ENCODE results near the gene HSPB8.

Gene HSPB8

GRCh38 chr12:119178544-119179334 lies at the start of gene HSPB8:
TSS of gene HSPB8 (plus strand) at chr12:119178931. CDS start at chr12:119179313, 382 bp downstream.
- DNase-seq (ENCODE audit: low read depth), result no peak

GRCh38 chr12:119129827-119130434 lies 48.8 kb upstream of the HSPB8 start:
- no peak for DNase-seq (ENCODE audit: low read depth)

GRCh38 chr12:119130523-119130922 lies 48.2 kb upstream of the HSPB8 start:
- DNase-seq (ENCODE audit: low read depth), result no peak

- no peak for DNase-seq (ENCODE audit: low read depth)
Measured at GRCh38 chr12:119134284-119135072, 44.3 kb upstream of the HSPB8 start.

GRCh38 chr12:119136811-119137410 lies 41.8 kb upstream of the HSPB8 start:
- no peak for DNase-seq (ENCODE audit: low read depth)

GRCh38 chr12:119139448-119139847 lies 39.3 kb upstream of the HSPB8 start:
- DNase-seq (ENCODE audit: low read depth), result no peak

- DNase-seq (ENCODE audit: low read depth), result no peak
Measured at GRCh38 chr12:119145367-119145766, 33.4 kb upstream of the HSPB8 start.

GRCh38 chr12:119147847-119148448 lies 30.8 kb upstream of the HSPB8 start:
- DNase-seq (ENCODE audit: low read depth), result no peak

- no peak for DNase-seq (ENCODE audit: low read depth)
Measured at GRCh38 chr12:119149270-119149669, 29.5 kb upstream of the HSPB8 start.

GRCh38 chr12:119151445-119152026 lies 27.2 kb upstream of the HSPB8 start:
- no peak for DNase-seq (ENCODE audit: low read depth)

GRCh38 chr12:119153477-119154434 lies 25.0 kb upstream of the HSPB8 start:
- peak; percentile 2 for DNase-seq (ENCODE audit: low read depth)

GRCh38 chr12:119154435-119154818 lies 24.3 kb upstream of the HSPB8 start:
- no peak for DNase-seq (ENCODE audit: low read depth)

- no peak for DNase-seq (ENCODE audit: low read depth)
Measured at GRCh38 chr12:119156401-119157044, 22.2 kb upstream of the HSPB8 start.

GRCh38 chr12:119157528-119157927 lies 21.2 kb upstream of the HSPB8 start:
- no peak for DNase-seq (ENCODE audit: low read depth)

- no peak for DNase-seq (ENCODE audit: low read depth)
Measured at GRCh38 chr12:119157978-119158377, 20.8 kb upstream of the HSPB8 start.

- DNase-seq (ENCODE audit: low read depth), result no peak
Measured at GRCh38 chr12:119158402-119158801, 20.3 kb upstream of the HSPB8 start.

- no peak for DNase-seq (ENCODE audit: low read depth)
Measured at GRCh38 chr12:119159844-119160243, 18.9 kb upstream of the HSPB8 start.

- DNase-seq (ENCODE audit: low read depth), result no peak
Measured at GRCh38 chr12:119167902-119168301, 10.8 kb upstream of the HSPB8 start.

- DNase-seq (ENCODE audit: low read depth), result no peak
Measured at GRCh38 chr12:119168721-119169120, 10.0 kb upstream of the HSPB8 start.

GRCh38 chr12:119169150-119169549 lies 9.6 kb upstream of the HSPB8 start:
- DNase-seq (ENCODE audit: low read depth), result no peak

Measured in activated T-cell treated with anti-CD3 and anti-CD28 coated beads for 24 hours (primary cell).